Activated CD4-positive, CD25-positive, alpha-beta regulatory T cell (primary cell): ENCODE results near the gene ZBTB45.
"Not testable (repeated sequence)": the region's sequence is repeated elsewhere in the genome, so short reads cannot be mapped to it uniquely, and the experiment has no call there.

ENCODE experiments used
- DNase-seq, 4 experiments: peaks; one replicate each; lab custom pipeline; 2025; lab: John Stamatoyannopoulos, UW

The ZBTB45 gene

GRCh38 chr19:58510084-58510862 is 9.3 kb downstream of the ZBTB45 start:
- no peak for DNase-seq

GRCh38 chr19:58509731-58510083 is 9.9 kb downstream of the ZBTB45 start:
- no peak for DNase-seq

GRCh38 chr19:58507602-58508223 is 11.9 kb downstream of the ZBTB45 start:
- DNase-seq = not testable (repeated sequence)

GRCh38 chr19:58500242-58500641 is 19.4 kb downstream of the ZBTB45 start:
- DNase-seq = no peak

GRCh38 chr19:58499021-58499927 is 20.3 kb downstream of the ZBTB45 start:
- peak; percentile 85 to 98 (median 91) for DNase-seq

- no peak for DNase-seq
Observed at GRCh38 chr19:58498316-58499020, 21.1 kb downstream of the ZBTB45 start.

- no peak for DNase-seq
Observed at GRCh38 chr19:58497634-58498170, 21.9 kb downstream of the ZBTB45 start.

- DNase-seq = no peak
Observed at GRCh38 chr19:58492265-58492664, 27.3 kb downstream of the ZBTB45 start.

- DNase-seq = no peak
Observed at GRCh38 chr19:58491393-58491792, 28.2 kb downstream of the ZBTB45 start.

GRCh38 chr19:58484349-58484748 is 35.3 kb downstream of the ZBTB45 start:
- not testable (repeated sequence) for DNase-seq

- DNase-seq = no peak
Observed at GRCh38 chr19:58483776-58484175, 35.8 kb downstream of the ZBTB45 start.

GRCh38 chr19:58482372-58482771 is 37.2 kb downstream of the ZBTB45 start:
- DNase-seq = no peak

GRCh38 chr19:58480831-58481230 is 38.8 kb downstream of the ZBTB45 start:
- no peak for DNase-seq

- DNase-seq = no peak
Observed at GRCh38 chr19:58480481-58480830, 39.2 kb downstream of the ZBTB45 start.

- no peak for DNase-seq
Observed at GRCh38 chr19:58479736-58480480, 39.7 kb downstream of the ZBTB45 start.

- DNase-seq = no peak
Observed at GRCh38 chr19:58479303-58479702, 40.3 kb downstream of the ZBTB45 start.

- no peak for DNase-seq
Observed at GRCh38 chr19:58477871-58478270, 41.7 kb downstream of the ZBTB45 start.

GRCh38 chr19:58477130-58477529 is 42.5 kb downstream of the ZBTB45 start:
- no peak for DNase-seq

- no peak for DNase-seq
Observed at GRCh38 chr19:58476498-58477015, 43.1 kb downstream of the ZBTB45 start.

GRCh38 chr19:58475714-58476497 is 43.7 kb downstream of the ZBTB45 start, which contains the start of gene ZNF446:
ZNF446 (plus strand) TSS chr19:58476352; CDS start chr19:58477219, 867 bp downstream.
- DNase-seq = peak; percentile 81 to 94 (median 90)
